Posterior cingulate gyrus (tissue), 11 donors: ENCODE data around the gene PGAP1.
A peak's percentile ranks its signal among the peaks of the same experiment; 100 is the strongest.

Source experiments
- DNase-seq, 10 donors: peaks; one replicate each; pipeline versions ENCODE4 v3.0.0 to v3.0.0-alpha.2; 2020 to 2021; ENCODE audit warnings: mixed read lengths in 3 of 10
- intact Hi-C: fragments of 100-400 bp; cut with DNase I; formaldehyde crosslinking; loops from one replicate; pipeline ENCODE4 v1.15.1; 2023

PGAP1 gene

DNA sequence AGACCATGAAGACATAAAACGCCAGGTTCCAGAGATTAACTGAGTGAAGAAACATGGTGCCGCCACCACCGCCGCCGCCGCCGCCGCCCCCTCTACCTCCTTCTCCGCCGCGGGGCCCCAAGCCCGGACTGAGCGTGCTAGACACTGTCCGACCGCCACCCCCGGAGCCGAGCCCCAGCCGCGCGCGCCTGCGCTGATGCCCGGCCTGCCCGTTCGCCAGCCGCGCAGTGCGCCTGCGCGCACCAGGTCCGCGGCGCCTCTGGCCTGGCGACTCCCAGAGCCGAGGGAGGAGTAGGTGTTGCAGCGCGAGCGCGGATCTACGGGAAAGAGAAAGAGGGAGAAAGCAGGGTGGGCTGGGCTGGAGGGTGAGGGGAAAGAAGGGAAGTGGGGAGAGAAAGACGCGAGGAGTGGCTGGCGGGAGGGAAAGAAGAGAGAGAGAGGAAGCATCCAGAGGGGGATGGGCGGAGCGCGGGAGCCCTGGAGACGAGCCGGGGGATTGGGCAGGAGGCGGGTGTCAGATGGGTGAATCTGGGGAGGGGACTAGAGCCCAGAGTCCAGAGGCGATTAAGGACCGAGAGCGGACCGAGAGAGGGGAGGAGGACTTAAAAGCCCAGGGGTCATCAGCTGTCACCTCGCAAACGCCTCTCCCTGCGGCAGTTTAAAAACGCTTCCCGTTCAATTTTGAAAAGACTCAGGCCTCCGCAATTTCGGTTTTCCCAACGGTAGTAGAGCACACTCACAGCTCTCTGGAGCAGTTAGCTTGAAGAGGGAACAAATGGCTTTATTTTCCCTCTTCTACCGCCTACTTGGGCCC, at the start of gene PGAP1:
Gene PGAP1, minus strand, starts transcription at position 146 of the 814 bp plus-strand sequence. Its CDS starts 91 bp downstream, at position 55.
- peak; percentile 81 to 97 (median 86) for DNase-seq
- intact Hi-C loops = loop anchor here (2.0 to 5.0 kb wide), 3 partner anchors 61 to 451 kb away; partner anchors contain the start of gene ANKRD44

- no peak for DNase-seq
- intact Hi-C loops = no loop called here
Observed at GRCh38 chr2:196974970-196975369, 48.5 kb upstream of the PGAP1 start.

GRCh38 chr2:196971574-196972279, 45.2 kb upstream of the PGAP1 start:
- intact Hi-C loops = no loop called here
- no peak for DNase-seq

DNA sequence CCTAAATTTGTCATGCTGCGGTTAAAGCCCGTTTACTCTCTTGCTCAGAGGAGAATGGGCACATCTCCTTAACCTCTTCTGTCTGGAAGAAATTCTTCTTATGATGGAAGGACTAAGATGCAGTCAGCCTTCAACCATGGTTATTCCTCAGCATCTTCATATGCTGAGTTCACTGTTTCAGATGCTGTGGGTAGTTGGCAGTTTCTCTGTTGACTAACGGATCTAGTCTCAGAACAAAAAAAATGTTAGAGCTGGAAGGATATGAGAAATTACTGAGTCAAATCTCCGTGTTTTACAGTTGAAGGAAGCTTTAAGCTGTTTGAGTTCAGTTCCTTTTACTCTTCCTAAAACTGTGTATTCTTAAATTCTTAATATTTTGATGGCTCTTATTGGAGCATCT, 43.6 kb upstream of the PGAP1 start:
- DNase-seq = no peak
- intact Hi-C loops = no loop called here

GRCh38 chr2:196968516-196968915, 42.0 kb upstream of the PGAP1 start:
- no peak for DNase-seq
- intact Hi-C loops = no loop called here

- no peak for DNase-seq
- intact Hi-C loops = no loop called here
Observed at GRCh38 chr2:196967775-196968174, 41.3 kb upstream of the PGAP1 start.

DNA sequence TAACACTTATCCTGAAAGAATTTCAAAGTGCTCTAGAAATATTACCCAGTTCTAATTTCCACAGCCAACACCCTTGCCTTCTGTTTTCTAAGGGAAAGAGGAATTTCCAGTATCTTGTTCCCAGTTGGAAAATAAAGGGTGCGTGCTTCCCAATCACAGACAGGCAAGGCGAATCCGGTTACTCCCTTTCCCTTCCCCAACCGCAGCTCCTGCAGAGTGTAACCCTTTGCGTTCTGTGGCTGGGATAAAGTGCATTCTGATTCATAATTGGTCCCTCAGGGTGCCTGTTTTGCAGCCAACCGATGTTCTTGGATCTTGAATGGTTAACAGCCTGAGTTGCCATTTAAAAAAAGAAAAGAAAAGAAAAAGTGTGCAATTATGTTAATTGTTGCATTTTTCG, 40.6 kb upstream of the PGAP1 start:
- no peak for DNase-seq
- intact Hi-C loops = no loop called here

GRCh38 chr2:196966061-196966460, 39.6 kb upstream of the PGAP1 start:
- intact Hi-C loops = no loop called here
- no peak for DNase-seq

DNA sequence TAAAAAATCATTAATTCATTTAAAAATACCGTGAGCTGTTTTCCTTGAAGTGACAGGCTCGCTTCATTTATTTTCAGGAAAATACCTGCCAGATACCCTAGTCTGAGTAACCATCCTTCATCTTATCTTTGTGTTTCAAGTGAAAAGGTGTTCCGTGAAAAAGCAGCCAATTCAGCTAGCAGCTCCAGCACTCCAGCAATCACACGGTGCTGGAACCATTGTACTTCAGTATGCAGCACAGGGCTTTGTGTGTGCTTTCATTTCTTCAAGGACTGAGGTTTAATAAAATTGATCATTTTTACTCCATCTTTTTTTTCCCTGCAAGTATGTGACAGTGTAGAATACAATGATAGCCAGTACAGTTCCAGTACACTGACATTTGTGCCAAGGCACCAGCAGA, 39.1 kb upstream of the PGAP1 start:
- intact Hi-C loops = no loop called here
- DNase-seq = no peak

- intact Hi-C loops = no loop called here
- DNase-seq = no peak
Observed at GRCh38 chr2:196963961-196964360, 37.5 kb upstream of the PGAP1 start.

DNA sequence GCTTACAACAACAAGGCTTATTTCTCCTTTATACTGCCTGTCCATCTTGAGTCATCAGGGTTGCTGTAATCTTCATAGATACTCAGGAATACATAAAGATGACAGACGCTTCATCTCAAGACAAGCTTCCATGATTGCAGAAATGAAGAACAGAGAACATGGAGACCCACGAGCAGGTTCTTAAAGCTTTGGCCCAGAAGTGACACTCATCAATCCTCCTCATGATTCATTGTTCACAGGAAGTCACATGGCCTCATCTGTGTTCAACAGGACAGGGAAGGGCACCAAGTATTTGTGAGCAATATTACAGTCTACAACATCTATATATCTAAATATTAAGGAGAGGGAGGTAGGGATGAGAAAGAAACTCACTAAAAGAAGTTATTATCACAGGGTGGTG, 36.5 kb upstream of the PGAP1 start:
- no peak for DNase-seq
- intact Hi-C loops = no loop called here

DNA sequence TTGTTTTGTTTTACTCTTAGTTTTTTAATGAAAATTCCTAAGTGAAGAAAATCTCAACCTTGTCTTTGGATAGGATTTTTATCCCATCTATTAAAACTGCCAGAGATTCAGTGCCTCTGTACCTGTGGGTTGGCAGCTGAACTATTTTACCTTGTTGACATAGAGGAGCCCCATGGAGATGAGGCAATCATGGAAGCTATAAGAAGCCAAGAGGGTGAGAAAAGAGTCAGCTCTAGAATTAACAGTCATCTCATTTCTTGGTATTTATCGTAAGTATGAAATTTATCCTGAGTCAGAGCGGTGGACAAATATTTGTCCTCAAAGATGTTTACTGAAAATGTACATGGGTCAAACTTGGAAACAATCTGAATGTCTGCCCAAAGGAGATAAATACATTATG, 35.8 kb upstream of the PGAP1 start:
- DNase-seq = no peak
- intact Hi-C loops = no loop called here

DNA sequence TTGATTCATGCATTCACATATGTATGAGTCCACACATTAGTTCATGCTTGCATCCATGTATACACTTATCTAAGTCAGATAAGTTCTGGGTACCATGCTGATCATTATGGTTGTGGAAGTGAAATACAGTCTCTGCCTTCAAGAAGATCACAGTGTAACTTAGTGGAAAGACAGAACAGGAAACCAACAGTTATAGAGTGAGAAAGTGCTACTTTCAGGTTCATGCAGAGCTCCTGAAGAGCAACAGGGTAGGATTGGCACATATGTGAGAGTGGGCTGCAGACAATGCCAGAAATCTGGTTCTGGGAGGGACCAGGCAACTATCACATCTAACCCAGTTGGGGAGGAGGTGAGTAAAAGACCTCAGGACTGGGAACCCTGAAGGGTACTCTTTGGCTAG, 35.4 kb upstream of the PGAP1 start:
- no peak for DNase-seq
- intact Hi-C loops = no loop called here

DNA sequence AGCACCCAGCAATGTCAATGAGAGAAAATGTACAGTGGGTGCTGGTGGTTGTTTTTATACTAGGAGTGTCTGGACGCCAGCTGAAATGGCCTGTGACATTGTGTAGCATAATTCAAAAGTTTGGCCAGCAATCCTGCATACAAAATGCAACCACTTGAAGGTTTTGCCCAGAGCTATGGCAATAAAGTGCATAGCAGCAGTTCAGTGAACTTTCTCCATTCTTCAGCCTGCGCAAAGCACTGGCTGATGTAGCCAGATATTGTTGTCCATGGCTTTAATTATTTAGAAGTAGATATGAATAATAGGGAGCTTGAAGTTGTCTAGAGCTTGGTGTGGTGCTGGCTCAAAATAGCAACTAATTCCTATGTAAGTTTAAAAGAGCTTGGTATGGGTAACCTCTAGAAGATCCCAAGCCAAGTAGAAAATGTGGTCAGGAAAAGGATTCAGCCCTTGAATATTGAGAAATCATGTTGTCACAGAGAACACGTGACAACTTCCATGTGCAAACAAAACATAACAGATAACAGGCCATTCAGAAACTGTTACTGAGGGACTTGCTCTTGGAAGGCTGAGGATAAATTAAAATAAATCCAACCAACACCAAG, 33.3 kb upstream of the PGAP1 start:
- no peak for DNase-seq
- intact Hi-C loops = no loop called here

GRCh38 chr2:196959281-196959680, 32.8 kb upstream of the PGAP1 start:
- intact Hi-C loops = no loop called here
- DNase-seq = no peak

GRCh38 chr2:196957881-196958525, 31.5 kb upstream of the PGAP1 start:
- intact Hi-C loops = no loop called here
- no peak for DNase-seq

DNA sequence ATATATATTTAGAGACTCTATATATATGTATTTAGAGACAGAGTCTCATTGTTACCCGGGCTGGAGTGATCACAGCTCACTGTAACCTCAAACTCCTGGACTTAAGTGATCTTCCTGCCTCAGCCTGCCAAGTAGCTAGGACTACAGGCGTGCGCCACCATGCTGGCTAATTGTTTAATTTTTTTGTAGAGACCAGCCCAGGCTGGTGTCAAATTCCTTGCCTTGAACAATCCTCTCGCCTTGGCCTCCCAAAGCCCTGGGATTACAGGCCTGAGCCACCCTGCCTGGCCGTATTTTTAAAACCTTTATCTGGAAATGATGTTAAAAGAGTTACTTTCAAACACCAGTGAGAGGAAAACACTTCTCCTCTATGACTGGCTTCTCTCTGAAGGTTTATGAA, 30.9 kb upstream of the PGAP1 start:
- intact Hi-C loops = no loop called here
- DNase-seq = no peak

- DNase-seq = no peak
- intact Hi-C loops = no loop called here
Observed at GRCh38 chr2:196956069-196956468, 29.6 kb upstream of the PGAP1 start.

DNA sequence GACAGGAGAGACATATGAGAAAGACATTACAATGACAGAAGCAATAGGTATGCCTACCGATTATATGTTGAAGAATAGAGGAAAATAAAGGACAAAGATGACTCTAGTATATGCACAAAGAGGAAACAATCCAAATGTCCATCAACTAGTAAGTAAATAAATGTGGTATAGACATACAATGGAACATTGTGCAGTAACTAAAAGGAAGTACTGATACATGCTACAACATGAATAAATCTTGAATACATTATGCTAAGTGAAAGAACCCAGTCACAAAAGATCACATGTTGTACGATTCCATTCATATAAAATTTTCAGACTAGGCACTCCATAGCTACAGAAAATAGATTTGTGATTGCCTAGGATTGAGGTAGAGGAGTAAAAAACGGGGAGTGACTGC, 28.5 kb upstream of the PGAP1 start:
- no peak for DNase-seq
- intact Hi-C loops = no loop called here

DNA sequence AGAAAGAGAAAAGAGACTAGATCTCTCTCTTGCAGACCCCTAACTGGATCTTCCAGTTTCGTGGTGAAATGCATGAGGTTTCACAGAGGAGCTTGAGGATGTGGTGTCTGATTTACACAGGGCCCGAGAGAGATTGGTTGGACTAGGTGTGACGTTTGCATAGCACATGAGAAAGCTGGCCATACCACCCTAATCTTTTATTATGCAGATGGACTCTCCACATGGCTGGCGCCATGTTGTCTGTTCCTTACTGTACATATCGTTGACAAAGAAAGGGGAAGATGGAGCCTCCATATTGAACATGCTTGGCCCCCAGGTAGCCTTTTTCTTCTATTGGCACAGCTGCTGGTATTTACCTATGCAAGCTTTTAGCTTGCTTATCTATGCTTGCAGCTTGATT, 27.5 kb upstream of the PGAP1 start:
- intact Hi-C loops = no loop called here
- DNase-seq = no peak

- intact Hi-C loops = no loop called here
- no peak for DNase-seq
Observed at GRCh38 chr2:196952936-196953335, 26.4 kb upstream of the PGAP1 start.
